AG04450 (cell line): Measurements from ENCODE around the gene CORIN. TPM values are rescaled to one million over a fixed set of nuclear protein-coding genes. Genes with fewer than 3 reads are reported as not detected.

ENCODE experiments used
- CTCF ChIA-PET: fragments of 300-600, 350-600 bp; formaldehyde crosslinking; extraction: SDS; loops from one replicate; lab custom pipeline; 2022; ENCODE audit warnings: antibody characterized with exemption, inconsistent platforms; lab: Charles Lee
- POLR2A ChIA-PET: fragments of 350-600 bp; formaldehyde crosslinking; extraction: SDS; loops from one replicate; lab custom pipeline; 2021; ENCODE audit warnings: antibody characterized with exemption, inconsistent platforms; lab: Yijun Ruan, JAX
- DNase-seq: peaks from one replicate; pipeline ENCODE4 v3.0.0-alpha.2; 2011; ENCODE audit warnings: low read depth, low spot score
- H3K27ac ChIP-seq: one replicate; pipeline ENCODE4 v1.5.1; 2012; ENCODE audit warnings: low read depth, low read length, control low read depth
- H3K27me3 ChIP-seq: one replicate; pipeline ENCODE4 v1.6.0; 2012; ENCODE audit warnings: low read length; ENCODE audit not compliant: control insufficient read depth, insufficient read depth
- H3K4me3 ChIP-seq: 2 replicates; pipeline ENCODE4 v1.5.1; 2011; ENCODE audit warnings: mild to moderate bottlenecking, low read depth, low read length, control low read depth
- H3K9me3 ChIP-seq: 2 replicates; pipeline ENCODE4 v1.5.1; 2012; ENCODE audit warnings: low read length; ENCODE audit not compliant: control insufficient read depth, insufficient read depth
- CTCF ChIP-seq: IDR thresholded peaks from 2 replicates; pipeline ENCODE4 v1.5.1; 2011; ENCODE audit warnings: low read depth, low read length, control low read depth, inconsistent platforms
- polyA plus RNA-seq: library from polyadenylated mRNA; depleted of rRNA; stranded (reverse); fragments of >200 nt; gene quantifications from 2 replicates; pipeline ENCODE4 v1.2.3, GENCODE V29; 2011

CORIN gene
- polyA plus RNA-seq, 1 experiment, result 29.6 TPM

- H3K27ac ChIP-seq, result no peak overlapping the region
- no peak for TF ChIP-seq CTCF
- POLR2A ChIA-PET, result no interaction called here
- CTCF ChIA-PET, result interaction anchor here (0.7 to 2.5 kb wide), 3 partner anchors 12 to 94 kb away, joined by 3 to 10 read pairs (median 6); no protein-coding TSS in a partner anchor
- H3K4me3 ChIP-seq, result no peak overlapping the region
- no peaks in the 10 kb centered on the region for H3K9me3 ChIP-seq
- DNase-seq, result no peak
- no peaks in the 10 kb centered on the region for H3K27me3 ChIP-seq
Observed at GRCh38 chr4:47661741-47662140, 176.1 kb downstream of the CORIN start.

- CTCF ChIA-PET, result interaction anchor here (3.3 kb wide), 1 partner anchor 10 kb away, joined by 14 read pairs; no protein-coding TSS in a partner anchor
- POLR2A ChIA-PET, result no interaction called here
Observed at GRCh38 chr4:47659342-47659741, 178.5 kb downstream of the CORIN start.

GRCh38 chr4:47654972-47655693 is 182.7 kb downstream of the CORIN start:
- H3K27me3 ChIP-seq, result no peaks in the 10 kb centered on the region
- no peaks in the 10 kb centered on the region for H3K9me3 ChIP-seq
- H3K27ac ChIP-seq, result no peak overlapping the region
- POLR2A ChIA-PET, result no interaction called here
- CTCF ChIA-PET, result interaction anchor here (1.7 kb wide), 1 partner anchor 13 kb away, joined by 5 read pairs; no protein-coding TSS in a partner anchor
- no peak for DNase-seq
- TF ChIP-seq CTCF, result no peak
- no peak overlapping the region for H3K4me3 ChIP-seq

More at GRCh38 chr4:47659342-47659741, 178.5 kb downstream of the CORIN start:
- H3K9me3 ChIP-seq, result no peaks in the 10 kb centered on the region
- H3K4me3 ChIP-seq, result no peak overlapping the region
- no peak for DNase-seq
- TF ChIP-seq CTCF, result no peak
- H3K27ac ChIP-seq, result no peak overlapping the region
- no peaks in the 10 kb centered on the region for H3K27me3 ChIP-seq

GRCh38 chr4:47652092-47652491 is 185.8 kb downstream of the CORIN start:
- no peak overlapping the region for H3K4me3 ChIP-seq
- H3K9me3 ChIP-seq, result no peaks in the 10 kb centered on the region
- TF ChIP-seq CTCF, result no peak
- DNase-seq, result no peak
- no peak overlapping the region for H3K27ac ChIP-seq
- CTCF ChIA-PET, result interaction anchor here (2.6 kb wide), 1 partner anchor 16 kb away, joined by 7 read pairs; no protein-coding TSS in a partner anchor
- POLR2A ChIA-PET, result no interaction called here
- H3K27me3 ChIP-seq, result peaks cover 2% of the 10 kb centered on the region

GRCh38 chr4:47651231-47651630 is 186.6 kb downstream of the CORIN start:
- POLR2A ChIA-PET, result no interaction called here
- no peak for TF ChIP-seq CTCF
- CTCF ChIA-PET, result interaction anchor here (0.7 to 2.6 kb wide), 4 partner anchors 17 to 282 kb away, joined by 3 to 7 read pairs (median 4); no protein-coding TSS in a partner anchor
- DNase-seq, result no peak
- no peak overlapping the region for H3K4me3 ChIP-seq
- H3K27ac ChIP-seq, result no peak overlapping the region
- peaks cover 2% of the 10 kb centered on the region for H3K27me3 ChIP-seq
- H3K9me3 ChIP-seq, result no peaks in the 10 kb centered on the region
